Measurements from ENCODE around the gene PMM2.
"Not testable (repeated sequence)": the region's sequence is repeated elsewhere in the genome, so short reads cannot be mapped to it uniquely, and the experiment has no call there.

Gene PMM2

GRCh38 chr16:8869212-8869987 is 71.8 kb downstream of the PMM2 start:
- no peak for DNase-seq

- DNase-seq, result not testable (repeated sequence)
Observed at GRCh38 chr16:8869988-8870241, 72.3 kb downstream of the PMM2 start.

- no peak for DNase-seq
Observed at GRCh38 chr16:8872071-8872470, 74.4 kb downstream of the PMM2 start.

GRCh38 chr16:8872967-8873865 is 75.6 kb downstream of the PMM2 start:
- no peak for DNase-seq

GRCh38 chr16:8873866-8874195 is 76.2 kb downstream of the PMM2 start:
- DNase-seq, result not testable (repeated sequence)

DNA sequence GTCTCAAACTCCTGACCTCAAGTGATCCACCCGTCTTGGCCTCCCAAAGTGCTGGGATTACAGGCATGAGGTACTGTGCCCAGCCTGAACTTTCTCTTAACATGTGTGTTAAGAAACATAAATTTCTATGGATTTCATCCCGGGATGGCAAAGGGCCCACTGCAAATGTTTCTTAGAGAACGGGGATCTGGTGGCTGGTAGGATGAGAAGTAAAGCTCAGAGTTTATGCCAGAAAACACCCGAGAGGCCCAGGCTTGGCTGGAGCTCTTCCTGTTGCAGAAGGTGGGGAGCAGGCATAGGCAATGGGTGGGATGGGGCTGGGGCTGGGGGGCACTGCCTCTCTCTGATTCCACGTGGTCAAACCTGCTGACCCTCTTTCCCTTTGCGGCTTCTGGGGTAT is 76.7 kb downstream of the PMM2 start:
- DNase-seq, result no peak

- not testable (repeated sequence) for DNase-seq
Observed at GRCh38 chr16:8875317-8875716, 77.7 kb downstream of the PMM2 start.

GRCh38 chr16:8877894-8878522 is 80.4 kb downstream of the PMM2 start:
- no peak for DNase-seq

- no peak for DNase-seq
Observed at GRCh38 chr16:8878523-8878911, 80.9 kb downstream of the PMM2 start.

DNA sequence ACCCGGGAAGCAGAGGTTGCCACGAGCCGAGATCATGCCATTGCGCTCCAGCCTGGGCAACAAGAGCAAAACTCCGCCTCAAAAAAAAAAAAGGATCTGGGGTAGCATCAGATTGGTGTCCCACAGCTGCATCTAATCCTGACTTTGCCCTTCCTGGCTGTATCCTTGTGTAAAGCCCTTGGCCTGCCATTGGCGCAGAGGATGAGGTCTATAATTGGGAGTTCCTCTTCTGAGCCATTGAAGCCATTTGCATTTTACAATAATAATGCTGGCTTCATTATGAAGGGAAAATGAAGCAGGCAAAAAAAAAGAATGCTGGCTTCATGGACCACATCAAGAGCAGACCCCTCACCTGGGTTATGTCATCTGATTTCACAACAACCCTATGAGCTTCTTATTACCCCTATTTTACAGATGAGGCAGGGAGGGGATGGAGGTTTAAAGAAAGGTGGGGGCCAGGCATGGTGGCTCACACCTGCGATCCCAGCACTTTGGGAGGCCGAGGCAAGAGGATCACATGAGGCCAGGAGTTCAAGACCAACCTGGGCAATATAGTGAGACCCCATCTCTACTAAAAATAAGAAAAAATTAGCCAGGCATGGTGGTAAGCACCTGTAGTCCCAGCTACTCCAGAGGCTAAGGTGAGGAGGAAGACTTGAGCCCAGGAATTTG is 83.3 kb downstream of the PMM2 start:
- no peak for DNase-seq

DNA sequence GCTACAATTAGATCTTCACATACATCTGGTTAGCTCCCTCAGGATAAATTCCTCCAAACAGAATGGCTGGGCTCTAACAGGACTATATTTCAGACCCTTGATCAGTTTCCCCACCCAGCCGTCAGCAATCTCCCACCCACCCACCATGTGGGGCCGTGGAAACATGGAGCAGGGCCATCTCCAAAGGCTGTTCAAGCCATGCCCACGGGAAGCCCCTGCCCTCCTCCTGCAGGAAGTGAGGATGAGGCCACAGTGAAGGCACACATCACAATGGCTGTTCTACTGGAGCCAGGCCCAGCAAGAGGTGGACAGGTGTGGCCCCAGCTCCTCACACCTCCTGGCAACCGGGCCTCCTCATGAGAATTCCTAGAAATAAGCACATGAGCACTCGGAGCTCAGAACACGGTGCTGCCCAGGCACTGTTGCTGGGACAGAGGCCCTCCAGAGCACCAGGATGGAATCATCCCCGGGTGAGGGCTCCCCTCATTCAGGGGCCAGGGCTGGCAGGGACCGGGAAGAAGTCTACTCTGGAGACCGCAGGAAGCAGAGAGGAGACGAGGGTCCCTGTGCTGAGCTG is 84.5 kb downstream of the PMM2 start, which contains the start of gene LITAFD:
LITAFD (plus strand) TSS at position 311 of the 577 bp plus-strand sequence. CDS start 2,005 bp downstream, outside the sequence.
- no peak for DNase-seq

GRCh38 chr16:8882725-8883377 is 85.2 kb downstream of the PMM2 start:
- no peak for DNase-seq

- no peak for DNase-seq
Observed at GRCh38 chr16:8885674-8886592, 88.3 kb downstream of the PMM2 start.

DNA sequence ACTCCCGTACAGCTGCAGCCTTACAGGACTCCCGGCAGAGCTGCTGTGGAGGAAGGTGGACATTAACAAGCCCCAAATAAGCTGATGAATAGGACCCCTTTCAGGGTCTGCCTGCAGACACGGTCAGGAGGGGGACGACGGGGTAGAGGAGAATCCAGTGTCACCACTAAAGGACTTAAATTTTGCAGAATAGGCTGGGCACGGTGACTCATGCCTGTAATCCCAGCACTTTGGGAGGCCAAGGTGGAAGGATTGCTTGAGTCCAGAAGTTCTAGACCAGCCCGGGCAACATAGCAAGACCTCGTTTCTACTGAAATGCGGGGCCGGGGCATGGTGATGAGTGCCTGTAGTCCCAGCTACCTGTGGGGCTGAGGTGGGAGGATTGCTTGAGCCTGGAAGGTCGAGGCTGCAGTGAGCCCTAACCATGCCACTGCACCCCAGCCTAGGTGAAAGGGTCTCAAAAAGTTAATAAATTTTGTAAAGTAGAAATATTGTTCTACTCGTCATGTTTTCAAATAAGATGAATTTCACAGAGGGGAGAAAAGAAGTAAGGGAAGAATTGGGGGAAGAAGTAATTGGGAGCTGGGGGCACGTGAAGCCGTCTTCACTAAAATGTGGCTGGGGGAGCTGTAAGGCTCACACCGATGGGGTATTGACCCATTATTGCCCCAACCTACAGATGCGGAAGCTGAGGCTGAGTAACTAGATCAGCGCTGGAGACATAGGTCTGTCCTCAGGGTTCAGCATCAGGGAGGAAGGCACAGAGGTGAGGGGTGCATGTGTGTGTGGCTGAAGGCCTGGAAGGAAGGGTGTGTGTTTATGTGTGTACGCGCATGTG is 89.2 kb downstream of the PMM2 start:
- no peak for DNase-seq

DNA sequence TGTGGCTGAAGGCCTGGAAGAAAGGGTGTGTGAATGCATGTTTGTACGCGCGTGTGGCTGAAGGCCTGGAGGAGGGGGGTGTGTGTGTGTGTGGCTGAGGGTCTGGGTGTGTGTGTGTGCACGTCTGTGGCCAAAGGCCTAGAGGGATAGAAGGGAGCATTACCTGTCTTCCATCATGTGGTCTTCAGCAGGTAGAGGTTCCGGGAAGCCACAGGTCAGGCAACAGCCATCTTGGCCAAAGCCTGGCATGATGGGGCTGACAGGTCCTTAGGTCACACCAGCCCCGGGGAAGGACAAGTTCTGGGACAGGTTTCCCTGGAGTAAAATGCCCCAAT is 89.8 kb downstream of the PMM2 start:
- no peak for DNase-seq

DNA sequence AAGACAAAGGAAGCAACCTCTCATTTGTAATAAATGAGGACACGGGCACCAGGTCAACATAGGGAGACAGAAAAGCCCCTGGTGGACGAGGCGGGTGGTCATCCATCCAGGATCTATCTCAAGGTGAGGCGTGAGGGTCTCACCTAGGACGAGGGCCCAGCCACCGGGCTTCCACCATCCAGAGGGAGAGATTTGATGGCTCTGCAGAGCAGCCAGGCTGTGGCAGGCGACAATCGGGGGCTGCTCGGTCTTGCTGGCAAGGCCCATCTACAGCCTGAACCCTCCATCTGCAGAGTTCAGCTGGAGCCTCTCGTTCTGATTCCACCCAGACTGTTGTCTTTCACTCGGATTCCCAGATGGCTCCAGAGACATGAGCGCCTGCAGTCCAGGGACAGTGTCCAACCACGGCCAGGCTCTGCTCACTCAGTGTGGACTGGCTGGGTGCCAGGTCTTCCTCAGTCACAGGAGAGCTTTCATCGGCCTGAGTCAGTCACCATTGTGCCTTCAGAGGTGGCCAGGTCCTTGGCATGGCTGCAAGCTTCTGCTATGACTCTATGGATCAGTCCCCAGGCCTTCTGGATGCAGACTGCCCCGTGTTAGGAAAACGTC is 90.4 kb downstream of the PMM2 start:
- no peak for DNase-seq

GRCh38 chr16:8888951-8889892 is 91.6 kb downstream of the PMM2 start:
- no peak for DNase-seq

GRCh38 chr16:8889893-8890548 is 92.4 kb downstream of the PMM2 start:
- DNase-seq, result no peak
